Measurements from ENCODE around the gene OR51I2.

OR51I2 gene, protein sequence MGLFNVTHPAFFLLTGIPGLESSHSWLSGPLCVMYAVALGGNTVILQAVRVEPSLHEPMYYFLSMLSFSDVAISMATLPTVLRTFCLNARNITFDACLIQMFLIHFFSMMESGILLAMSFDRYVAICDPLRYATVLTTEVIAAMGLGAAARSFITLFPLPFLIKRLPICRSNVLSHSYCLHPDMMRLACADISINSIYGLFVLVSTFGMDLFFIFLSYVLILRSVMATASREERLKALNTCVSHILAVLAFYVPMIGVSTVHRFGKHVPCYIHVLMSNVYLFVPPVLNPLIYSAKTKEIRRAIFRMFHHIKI

DNA sequence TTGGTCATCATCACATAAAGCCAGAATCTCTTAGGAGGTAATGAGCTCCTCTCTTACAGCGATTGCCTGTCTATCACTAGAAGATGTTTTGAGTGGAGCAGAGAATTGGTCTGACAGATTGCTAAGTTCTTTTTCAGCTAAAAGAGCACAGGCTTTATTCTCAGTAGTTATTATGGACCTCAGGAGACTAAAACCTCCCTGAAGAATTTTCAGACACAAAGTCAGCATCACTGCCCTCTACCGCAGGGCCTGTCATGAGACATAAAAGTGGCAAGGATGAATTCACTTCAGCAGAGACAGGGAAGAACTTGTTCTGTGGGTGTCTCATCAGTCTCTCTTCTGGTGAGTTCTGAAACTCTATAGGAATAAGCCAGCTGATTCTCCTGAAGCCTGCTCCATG lies at the start of gene OR51I2:
TSS of gene OR51I2 (plus strand) at position 301 of the 400 bp plus-strand sequence. CDS start 4,166 bp downstream, outside the sequence.
- no peak for DNase-seq

DNA sequence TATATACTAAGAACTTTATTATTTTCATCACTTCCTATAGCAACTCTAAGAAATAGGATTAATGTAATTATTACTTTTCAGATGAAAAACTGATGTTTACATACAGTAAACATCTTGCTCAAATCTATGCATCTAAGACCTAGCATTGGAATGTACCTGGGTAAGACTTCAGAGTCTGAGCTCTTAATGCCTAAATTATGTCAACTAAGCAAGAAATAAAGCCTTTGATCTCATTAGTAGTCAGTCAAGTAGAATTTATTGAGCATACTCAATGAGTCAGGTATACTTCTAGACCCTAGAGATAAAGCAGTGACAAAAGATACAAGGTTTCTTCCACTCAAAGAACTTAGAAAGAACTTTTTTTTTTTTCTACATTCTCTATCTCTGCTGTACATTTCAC lies 44.0 kb upstream of the OR51I2 start:
- DNase-seq = no peak

DNA sequence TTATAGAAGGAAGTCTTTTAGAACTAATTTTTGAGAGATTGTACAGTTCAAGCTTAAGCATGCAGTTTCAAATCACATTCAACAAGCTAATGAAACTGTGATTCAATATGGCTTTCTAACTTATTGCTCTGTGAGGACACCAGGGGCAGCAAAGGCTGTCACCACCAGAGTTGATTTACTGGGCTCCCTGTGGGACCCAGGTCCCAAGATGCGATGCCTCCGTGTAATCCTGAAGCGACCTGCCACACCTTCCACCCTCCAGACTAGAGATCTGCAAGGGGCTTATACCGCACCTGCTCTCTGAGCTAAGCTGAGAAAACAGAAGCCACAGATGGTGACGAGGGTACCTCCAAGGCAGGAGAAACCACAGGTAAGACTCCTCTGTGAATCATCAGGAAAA lies 28.1 kb upstream of the OR51I2 start:
- DNase-seq = no peak

DNA sequence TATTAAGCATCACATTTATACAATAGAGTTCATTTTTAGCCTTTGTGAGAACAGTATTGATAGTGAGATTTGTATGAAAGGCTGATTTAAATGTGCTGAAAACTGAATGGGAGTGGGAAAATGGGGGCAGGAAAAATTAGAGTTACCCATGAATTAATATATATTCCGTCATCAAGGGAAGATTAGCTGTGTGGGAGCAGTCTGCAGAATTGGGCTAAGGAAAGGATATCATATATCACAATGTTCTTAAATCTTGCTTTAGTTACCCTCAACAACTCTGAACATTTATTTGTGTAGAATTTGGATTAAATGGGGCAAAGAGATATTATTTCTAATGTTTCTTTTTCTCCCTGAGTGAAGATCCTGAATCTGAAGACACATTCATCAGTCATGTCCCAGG lies 27.3 kb upstream of the OR51I2 start, which contains the start of gene OR51Q1:
TSS of gene OR51Q1 (plus strand) at position 301 of the 400 bp plus-strand sequence. CDS start at position 391, 90 bp downstream.
- no peak for DNase-seq

DNA sequence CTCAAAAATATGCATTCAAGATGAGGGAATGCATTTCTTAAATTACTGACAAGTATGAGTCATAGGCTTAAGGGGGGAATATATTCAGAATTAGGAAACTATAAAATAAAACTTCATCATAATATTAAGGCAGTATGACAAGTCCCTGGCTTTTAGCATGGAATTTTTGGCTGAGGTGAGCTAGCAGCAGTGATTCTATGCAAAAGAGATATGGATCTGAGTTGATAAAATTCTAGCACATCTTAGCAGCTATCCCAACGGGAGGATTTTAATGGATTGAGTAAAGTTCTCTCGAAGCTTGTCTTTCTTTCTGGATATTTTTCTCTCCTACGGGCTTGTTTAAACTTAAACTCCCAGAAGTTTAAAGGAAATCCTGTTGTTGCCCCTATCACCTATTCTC lies 26.0 kb upstream of the OR51I2 start:
- DNase-seq = no peak

DNA sequence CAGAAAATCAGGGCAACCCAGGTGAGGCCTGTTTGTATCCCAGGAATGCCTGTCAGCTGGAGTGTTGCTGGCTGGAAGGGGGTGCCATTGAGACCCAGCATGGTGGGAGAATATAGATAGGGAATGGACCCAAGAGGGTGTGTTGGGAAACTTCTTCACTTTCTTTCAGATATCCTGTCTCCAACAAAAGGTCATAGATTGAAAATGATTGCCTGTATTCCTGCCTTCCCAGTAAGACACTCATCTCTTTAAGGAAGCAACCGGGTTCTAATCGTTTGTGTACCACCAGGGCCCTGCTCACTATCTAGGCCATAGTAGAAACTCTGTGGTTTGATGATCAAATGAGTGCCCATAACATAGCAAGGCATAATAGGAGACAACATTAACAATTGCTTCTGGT lies 7.7 kb upstream of the OR51I2 start, which contains the start of gene OR51I1:
TSS of gene OR51I1 (minus strand) at position 101 of the 400 bp plus-strand sequence. CDS start at position 101, 0 bp downstream.
- DNase-seq = no peak

DNA sequence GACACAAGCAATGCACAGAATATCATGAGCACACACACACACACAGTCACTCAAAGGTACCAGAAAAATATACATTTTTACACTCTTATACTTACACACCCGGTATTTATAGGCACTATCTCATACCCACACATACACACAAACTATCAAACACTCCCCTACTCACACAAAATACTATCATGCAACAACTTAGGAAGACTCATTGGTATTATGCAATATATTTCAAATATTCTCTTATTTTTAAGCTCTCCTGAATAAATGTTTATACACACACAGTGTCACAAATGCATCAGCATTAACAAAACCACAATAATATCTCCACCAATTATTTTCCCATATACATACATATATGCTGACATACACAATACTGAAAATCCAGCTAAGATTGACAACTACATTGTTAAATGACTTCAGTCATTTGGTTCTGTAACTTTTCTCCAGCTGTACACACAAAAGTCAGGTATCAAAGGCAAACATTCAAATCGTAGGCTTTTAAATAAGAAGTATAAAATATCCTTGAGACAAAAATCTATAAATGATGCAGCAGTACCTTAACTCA lies 5.2 kb upstream of the OR51I2 start:
- DNase-seq = no peak

DNA sequence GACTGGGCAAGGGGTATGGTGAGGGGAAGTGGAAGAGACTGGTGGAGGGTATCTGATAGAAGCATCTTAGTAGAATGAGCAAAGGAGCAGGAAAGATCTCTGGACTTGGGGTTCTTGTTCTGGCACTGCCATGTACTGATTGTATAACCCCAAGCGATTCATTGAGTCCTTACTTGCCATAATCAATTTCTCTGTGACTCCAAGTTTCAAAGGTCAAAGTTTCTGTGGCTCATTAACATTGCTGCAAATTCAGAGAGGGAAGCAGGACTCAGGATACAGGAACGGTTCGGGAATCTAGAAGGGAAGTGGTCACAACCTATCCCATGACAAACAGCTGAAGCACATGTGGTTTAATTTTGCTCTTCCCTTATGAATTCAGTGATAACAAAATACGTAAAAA lies 309 bp downstream of the OR51I2 start:
- DNase-seq = no peak

DNA sequence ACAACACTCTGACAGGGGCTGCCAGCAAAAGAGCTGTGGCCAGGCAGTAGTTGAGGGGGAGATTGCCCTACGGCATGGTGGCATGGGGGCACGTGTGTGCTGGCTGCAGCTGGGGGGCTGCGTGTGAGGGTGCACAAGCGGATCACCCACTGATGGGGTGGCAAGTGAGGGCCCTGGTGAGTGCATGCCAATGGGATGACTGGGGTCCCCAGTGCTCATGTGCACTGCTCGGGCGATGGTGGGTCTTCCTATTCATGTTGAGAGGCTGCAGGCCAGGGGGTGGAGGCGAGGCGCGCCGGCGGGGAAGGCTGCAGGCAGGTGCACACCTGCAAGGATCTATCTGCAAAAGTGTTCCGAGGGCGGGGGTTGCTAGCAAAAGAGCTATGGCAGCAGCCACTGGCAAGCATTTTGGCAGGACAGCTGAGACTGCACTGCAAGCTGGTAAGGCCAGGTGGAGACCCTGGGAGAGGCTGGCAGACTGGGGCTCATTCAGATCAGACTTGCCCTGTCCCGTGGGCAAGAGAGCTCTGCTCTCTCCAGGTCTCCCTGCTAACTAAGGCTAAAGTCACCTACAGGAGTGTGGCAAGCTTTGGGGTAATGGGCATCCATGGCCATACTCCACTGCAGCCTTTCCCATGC lies 12.0 kb downstream of the OR51I2 start:
- no peak for DNase-seq

DNA sequence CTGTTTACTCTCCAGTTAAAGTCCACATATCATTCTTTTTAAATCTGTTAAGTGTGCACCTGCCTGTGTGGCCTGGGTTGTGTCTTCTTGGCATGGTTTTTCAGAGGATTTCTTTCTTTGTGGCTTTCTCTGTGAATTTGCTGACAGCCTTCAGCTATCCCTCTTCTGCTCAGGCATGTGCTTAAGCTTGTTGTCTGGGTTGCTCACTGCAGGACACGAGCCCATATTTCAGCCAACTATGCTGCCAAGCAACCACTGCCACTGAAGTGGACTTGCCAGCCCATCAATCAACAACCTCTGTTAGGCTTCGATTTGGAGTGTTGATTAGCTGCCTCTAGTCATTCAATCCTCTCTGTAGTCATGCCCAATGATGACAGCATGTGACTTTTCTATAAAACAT lies 18.4 kb downstream of the OR51I2 start:
- no peak for DNase-seq

DNA sequence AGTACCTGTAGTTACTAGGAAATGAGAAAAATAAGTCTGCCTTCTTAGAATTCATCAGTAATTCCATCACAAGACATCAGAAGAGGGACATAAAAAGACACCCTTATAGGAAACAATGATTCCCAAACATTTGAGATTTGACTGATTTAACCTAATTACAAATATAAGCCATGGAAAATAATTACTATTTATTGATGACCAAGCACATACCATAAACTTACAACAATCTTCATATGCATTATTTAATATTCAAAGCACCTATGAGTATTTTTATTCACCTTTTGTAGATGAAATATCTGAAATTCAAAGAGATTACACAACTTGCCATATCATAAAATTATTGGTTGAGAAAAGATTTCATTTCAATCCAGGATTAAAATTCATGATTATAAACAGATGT lies 24.8 kb downstream of the OR51I2 start:
- DNase-seq = no peak

DNA sequence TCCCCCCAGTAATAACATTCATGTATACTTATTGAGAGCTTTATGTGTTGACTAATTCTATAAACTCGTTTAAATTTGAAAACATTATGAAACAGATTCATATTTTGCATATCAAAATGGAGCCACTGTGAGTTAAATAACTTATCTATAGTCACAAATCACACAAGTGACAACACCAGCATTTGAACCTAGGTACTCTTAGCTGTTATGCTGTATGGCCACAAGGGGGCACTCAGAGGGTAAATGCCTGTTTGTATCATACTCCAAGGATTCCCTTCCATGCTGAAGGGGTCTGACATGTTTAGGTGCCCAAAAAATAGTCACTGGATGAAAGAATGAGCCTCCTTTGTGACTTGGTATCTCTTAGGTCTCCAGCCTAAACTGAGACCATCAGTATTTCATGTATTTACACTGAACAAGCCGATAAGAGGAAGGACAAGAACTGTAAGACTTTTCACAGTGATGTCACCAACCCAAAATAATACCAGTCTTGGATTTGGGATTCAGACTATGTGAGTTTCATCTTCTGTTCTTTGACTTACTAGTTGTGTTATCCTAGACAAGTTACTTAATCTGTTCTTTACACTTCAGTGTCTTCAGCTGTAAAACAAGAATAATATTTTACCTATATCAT lies 27.2 kb downstream of the OR51I2 start:
- DNase-seq = no peak

DNA sequence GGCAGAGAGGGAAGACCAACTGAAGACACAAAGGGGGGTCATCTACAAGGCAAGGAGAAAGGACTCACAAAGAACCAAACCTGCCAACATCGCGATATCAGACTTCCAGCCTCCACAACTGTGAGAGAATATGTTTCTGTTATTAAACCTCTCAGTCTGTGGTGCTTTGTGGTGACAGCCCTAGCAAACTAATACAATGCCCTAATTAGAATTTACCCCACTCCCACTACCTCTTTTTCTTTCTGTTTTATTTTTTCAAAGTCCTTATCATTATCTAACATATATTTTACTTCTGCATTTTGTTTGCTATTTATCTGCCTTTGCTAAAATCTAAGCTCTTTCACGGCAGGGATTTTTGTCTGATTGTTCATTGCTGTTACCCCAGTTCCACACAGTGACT lies 36.9 kb downstream of the OR51I2 start:
- no peak for DNase-seq

DNA sequence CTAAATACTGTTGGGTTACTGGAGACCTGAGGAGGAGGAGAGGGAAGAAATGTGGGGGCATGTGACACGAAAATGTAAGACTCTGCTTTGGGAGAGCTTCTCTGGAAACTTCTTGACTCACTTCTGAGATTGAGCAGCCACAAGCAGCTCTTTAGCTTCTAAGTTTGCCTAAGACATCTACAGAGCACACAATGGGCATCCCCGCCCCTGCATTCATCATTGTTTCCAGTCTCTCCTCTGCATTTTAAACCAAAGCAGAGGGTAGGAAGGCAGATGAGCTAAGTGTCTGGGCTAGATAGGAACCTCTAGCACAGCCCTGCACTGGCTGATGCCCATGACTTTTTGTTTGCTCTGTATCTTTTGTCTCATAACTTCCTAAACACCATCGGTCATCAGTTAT lies 37.3 kb downstream of the OR51I2 start:
- DNase-seq = no peak

DNA sequence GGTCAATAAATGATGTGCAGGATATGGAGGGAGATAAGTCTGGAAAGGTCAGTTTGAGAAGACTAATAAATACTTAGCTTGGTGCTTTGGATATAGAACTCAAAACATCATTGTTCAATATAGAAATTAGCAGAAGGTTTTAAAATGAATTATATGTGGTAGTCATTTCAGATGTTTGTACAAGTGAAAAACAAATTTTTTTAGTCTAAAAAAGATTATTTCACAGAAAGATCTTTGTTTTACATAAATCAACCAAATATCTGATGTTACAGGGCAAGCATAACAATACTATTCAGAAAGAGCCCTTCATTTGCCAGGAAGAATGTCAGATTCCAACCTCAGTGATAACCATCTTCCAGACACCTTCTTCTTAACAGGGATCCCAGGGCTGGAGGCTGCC lies 39.3 kb downstream of the OR51I2 start, which contains the start of gene OR52D1:
TSS of gene OR52D1 (plus strand) at position 301 of the 400 bp plus-strand sequence. CDS start at position 323, 22 bp downstream.
- DNase-seq = no peak

DNA sequence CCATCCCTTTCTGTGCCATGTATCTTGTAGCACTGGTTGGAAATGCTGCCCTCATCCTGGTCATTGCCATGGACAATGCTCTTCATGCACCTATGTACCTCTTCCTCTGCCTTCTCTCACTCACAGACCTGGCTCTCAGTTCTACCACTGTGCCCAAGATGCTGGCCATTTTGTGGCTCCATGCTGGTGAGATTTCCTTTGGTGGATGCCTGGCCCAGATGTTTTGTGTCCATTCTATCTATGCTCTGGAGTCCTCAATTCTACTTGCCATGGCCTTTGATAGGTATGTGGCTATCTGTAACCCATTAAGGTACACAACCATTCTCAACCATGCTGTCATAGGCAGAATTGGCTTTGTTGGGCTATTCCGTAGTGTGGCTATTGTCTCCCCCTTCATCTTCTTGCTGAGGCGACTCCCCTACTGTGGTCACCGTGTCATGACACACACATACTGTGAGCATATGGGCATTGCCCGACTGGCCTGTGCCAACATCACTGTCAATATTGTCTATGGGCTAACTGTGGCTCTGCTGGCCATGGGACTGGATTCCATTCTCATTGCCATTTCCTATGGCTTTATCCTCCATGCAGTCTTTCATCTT lies 39.8 kb downstream of the OR51I2 start:
- DNase-seq = no peak

DNA sequence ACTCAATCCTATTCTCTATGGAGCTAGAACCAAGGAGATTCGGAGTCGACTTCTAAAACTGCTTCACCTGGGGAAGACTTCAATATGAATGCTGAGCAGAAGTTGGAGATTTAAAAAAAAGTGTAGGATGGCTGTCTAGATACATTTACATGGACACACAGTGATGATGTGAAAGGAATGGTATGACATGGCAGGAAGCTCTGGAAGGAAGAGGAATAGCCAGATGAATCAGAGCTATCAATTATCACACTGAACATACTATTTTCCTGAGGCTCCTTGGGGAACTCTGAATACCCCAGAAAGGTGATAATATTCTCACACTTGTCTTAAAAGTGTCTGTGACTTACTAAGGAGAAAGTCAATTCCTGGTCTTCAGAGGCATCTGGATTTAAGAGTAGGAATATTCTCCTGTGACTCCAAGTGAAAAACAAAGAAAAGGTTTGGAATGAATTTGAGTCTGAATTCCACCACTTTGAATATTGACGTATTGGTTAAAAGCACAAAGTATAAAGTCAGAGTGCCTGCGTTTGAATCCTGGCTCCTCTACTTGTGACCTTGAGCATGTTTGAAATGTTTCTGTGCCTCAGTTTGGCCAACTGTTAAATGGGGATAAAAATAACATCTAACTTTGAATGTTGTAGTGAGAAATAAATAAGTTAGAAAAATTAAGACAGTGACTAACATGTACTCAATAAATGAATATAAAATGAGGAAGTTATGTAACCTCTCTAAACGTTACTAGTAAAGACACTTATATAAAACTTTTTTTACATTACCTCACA lies 40.6 kb downstream of the OR51I2 start:
- DNase-seq = no peak

DNA sequence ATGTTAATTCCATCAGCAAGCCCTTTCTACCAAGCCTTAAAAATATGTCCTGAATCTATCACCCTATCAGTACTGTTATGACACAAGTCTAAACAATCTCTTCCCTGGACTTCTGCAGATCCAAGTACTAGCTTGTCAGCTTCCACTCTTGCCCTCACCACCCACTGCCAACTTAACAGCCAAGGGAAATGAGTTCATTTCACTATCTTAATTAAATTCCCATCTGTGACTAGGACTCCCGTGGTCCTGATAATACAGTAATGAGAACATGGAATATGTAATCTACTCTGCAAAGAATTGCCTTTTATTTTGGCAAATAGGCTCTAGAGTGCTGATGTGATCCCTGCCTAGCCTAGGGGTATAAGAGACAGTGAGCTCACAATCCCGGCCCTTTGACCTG lies 50.5 kb downstream of the OR51I2 start:
- no peak for DNase-seq

DNA sequence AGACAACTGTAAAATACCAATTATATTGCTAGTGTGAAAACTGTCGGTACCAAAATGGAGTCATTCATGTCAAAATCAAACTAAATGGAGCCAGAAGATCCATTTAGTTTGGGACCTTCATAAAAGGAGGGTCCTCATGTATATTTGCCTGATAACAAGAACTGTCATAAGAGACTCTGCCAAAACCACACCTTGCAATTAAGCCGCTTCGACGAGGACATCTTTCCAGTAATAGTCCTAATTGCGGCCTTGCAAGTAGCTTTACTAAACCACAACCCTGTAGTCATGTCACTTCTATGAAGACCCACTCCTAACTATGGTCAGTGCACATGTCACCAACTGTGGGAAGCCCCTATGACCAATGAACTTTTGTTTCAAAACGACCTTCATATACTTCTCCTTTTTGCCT lies 51.3 kb downstream of the OR51I2 start:
- DNase-seq = no peak

DNA sequence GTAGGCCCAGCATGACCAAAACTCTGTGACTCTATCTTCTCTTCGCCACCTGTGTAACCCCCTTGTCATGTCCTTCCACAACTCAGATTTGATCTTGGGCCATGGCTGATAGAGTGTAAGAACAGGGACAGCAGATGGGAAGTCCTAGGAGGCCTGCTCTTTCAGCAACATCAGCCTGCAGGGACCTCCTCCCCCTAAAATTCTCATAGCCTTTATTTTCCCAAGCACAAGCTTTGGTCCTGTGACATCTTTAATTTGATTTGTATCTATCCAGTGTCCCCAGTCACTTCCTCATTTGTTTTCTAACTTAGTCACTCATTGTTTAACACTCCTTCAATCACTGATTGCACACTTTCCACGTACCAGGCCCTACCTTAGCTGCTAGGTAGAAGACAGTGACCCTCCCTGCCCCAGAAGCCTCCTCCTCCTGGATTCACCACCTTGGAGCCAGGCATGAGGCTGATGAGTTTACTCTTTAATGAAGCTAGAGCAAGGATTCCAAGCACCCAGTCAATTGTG lies 55.3 kb downstream of the OR51I2 start:
- DNase-seq = no peak

DNA sequence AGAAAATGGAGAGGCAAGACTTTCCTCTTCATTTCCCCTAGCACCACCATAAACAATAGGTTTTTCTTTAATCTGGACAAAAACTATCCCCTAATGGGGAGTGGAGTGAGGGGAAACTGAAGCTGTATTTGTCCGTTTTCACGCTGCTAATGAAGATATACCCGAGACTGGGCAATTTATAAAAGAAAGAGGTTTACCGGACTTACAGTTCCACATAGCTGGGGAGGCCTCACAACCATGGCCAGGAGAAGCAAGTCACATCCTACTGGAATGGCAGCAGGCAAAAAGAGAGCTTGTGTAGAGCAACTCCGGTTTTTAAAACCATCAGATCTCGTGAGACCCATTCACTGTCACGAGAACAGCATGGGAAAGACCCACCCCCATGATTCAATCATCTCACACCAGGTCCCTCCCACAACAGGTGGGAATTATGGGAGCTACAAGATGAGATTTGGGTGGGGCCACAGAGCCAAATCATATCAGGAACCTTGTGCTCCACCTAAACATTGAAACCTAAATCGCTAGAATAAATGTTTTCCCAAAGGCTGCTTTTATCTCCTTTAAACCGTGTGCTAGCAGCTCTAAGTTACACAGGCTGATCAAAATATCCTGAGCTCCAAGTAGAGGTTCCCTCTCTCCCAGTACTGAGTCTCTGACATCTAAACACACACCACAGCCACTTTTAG lies 56.4 kb downstream of the OR51I2 start:
- DNase-seq = no peak

All from NCI-H1417 treated with DMSO at 0.1 percent for 48 hours (cell line).